Endothelial cell (in vitro differentiated cells): ENCODE data around the gene BMS1. TPM values are rescaled to one million over a fixed set of nuclear protein-coding genes. Genes with fewer than 3 reads are reported as not detected.
A peak's percentile ranks its signal among the peaks of the same experiment; 100 is the strongest.
"Not testable (repeated sequence)": the region's sequence is repeated elsewhere in the genome, so short reads cannot be mapped to it uniquely, and the experiment has no call there.

Source experiments
- DNase-seq: peaks from one replicate; pipeline ENCODE4 v3.0.0; 2021; ENCODE audit warnings: low spot score
- H3K27ac Mint-ChIP-seq: one replicate; pipeline ENCODE4 v1.8.0; 2021; ENCODE audit warnings: mixed read lengths, inconsistent platforms; ENCODE audit not compliant: unreplicated experiment
- H3K27me3 Mint-ChIP-seq: one replicate; pipeline ENCODE4 v1.8.0; 2021; ENCODE audit warnings: mild to moderate bottlenecking, moderate library complexity, mixed read lengths, inconsistent platforms; ENCODE audit not compliant: unreplicated experiment
- H3K36me3 Mint-ChIP-seq: one replicate; pipeline ENCODE4 v1.8.0; 2021; ENCODE audit warnings: mild to moderate bottlenecking, low read depth, mixed read lengths, inconsistent platforms; ENCODE audit not compliant: unreplicated experiment
- H3K4me1 Mint-ChIP-seq: one replicate; pipeline ENCODE4 v1.8.0; 2021; ENCODE audit warnings: mild to moderate bottlenecking, mixed read lengths, inconsistent platforms; ENCODE audit not compliant: unreplicated experiment
- H3K4me3 Mint-ChIP-seq: one replicate; pipeline ENCODE4 v1.8.0; 2021; ENCODE audit warnings: mild to moderate bottlenecking, mixed read lengths, inconsistent platforms; ENCODE audit not compliant: unreplicated experiment
- H3K9me3 Mint-ChIP-seq: one replicate; pipeline ENCODE4 v1.8.0; 2021; ENCODE audit warnings: mixed read lengths, inconsistent platforms; ENCODE audit not compliant: unreplicated experiment
- total RNA-seq: library from RNA; stranded (reverse); fragmentation: NEBNext Ultra II Directional; extraction: Animal tissue kit (Norgen Biotek cat#: 25700); gene quantifications from one replicate; pipeline ENCODE4 v1.2.1, GENCODE V29; 2021; ENCODE audit not compliant: unreplicated experiment
- TF ChIP-seq, protein P1 (sequence below): fragments of 200-600 bp; sonication (generic); IDR thresholded peaks from one replicate; pipeline ENCODE4 v1.5.0; 2021; ENCODE audit warnings: antibody characterized with exemption; ENCODE audit not compliant: unreplicated experiment

Gene BMS1
- total RNA-seq, 1 donor from 2014 or later = 22.4 TPM

DNA sequence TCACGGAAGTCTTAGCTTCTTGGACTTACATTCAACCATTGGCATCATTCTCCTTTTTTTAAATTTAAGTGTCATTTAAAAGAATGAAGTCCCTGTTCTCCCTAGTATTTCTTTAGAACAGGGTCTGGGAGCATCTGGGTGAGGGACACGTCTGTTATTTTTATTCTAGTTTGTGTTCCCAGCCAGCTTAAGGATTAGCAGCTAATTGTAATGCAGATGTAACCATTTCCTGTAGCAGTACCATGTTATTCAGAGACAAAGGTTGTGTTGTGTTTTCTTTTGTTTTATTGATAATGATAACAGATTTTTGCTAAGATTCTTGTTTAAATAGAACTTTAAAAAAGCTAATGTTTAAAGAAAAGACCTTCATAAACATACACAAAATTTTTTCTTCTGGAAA lies 34.3 kb downstream of the BMS1 start:
- DNase-seq = no peak
- peaks cover 34% of the 10 kb centered on the region for H3K4me1 Mint-ChIP-seq
- H3K27ac Mint-ChIP-seq = peak overlapping the region; percentile 86
- H3K36me3 Mint-ChIP-seq = peaks cover 61% of the 10 kb centered on the region
- no peak overlapping the region for H3K4me3 Mint-ChIP-seq
- peaks cover 6% of the 10 kb centered on the region for H3K27me3 Mint-ChIP-seq
- TF ChIP-seq, protein P1, sequence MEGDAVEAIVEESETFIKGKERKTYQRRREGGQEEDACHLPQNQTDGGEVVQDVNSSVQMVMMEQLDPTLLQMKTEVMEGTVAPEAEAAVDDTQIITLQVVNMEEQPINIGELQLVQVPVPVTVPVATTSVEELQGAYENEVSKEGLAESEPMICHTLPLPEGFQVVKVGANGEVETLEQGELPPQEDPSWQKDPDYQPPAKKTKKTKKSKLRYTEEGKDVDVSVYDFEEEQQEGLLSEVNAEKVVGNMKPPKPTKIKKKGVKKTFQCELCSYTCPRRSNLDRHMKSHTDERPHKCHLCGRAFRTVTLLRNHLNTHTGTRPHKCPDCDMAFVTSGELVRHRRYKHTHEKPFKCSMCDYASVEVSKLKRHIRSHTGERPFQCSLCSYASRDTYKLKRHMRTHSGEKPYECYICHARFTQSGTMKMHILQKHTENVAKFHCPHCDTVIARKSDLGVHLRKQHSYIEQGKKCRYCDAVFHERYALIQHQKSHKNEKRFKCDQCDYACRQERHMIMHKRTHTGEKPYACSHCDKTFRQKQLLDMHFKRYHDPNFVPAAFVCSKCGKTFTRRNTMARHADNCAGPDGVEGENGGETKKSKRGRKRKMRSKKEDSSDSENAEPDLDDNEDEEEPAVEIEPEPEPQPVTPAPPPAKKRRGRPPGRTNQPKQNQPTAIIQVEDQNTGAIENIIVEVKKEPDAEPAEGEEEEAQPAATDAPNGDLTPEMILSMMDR = no peak
- no peaks in the 10 kb centered on the region for H3K9me3 Mint-ChIP-seq

DNA sequence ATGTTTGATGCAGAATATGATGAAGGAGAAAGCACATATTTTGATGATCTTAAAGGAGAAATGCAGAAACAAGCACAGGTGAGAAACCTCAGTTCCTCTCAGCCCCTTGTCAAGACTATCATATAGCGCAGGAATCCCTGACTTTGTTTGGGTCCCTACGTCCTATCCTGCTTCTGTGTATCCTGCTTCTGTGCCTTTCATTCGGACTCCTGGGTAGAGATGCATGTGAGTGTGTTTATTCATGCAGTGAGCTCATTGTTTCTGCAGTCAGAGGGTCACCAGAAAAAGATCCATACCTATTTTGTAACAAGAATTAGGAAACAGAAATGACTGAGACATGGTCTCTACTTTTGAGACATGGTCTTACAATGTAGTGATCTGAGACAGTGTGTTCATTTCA lies 34.8 kb downstream of the BMS1 start:
- H3K9me3 Mint-ChIP-seq, H3K27me3 Mint-ChIP-seq, DNase-seq: not testable (repeated sequence)
- Mint-ChIP-seq H3K36me3 (peaks cover 59% of the 10 kb centered on the region), H3K4me3 (peak overlapping the region; percentile 59), H3K27ac (peak overlapping the region; percentile 86), H3K4me1 (peaks cover 34% of the 10 kb centered on the region)

DNA sequence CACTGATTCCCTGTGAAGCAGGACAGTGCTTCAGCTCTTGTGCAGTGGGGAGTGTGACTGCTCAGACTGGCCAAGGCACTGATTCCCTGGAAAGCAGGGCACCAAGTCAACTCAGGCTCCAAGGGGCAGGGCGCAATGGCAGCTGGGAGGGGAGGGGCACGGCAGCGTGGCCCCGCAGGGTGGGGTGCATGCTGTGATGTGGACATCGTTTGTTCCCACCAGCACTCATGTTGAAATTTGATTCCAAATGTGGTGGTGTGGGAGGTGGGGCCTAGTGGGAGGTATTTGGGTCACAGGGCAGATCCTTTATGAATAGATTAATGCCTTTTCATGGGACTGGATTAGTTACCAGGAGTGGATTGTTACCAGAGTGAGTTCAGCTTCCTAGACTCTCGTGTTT lies 44.2 kb downstream of the BMS1 start:
- peaks cover 58% of the 10 kb centered on the region for H3K36me3 Mint-ChIP-seq
- not testable (repeated sequence) for H3K9me3 Mint-ChIP-seq, H3K27me3 Mint-ChIP-seq, H3K27ac Mint-ChIP-seq, DNase-seq, H3K4me3 Mint-ChIP-seq
- H3K4me1 Mint-ChIP-seq = peaks cover 20% of the 10 kb centered on the region

DNA sequence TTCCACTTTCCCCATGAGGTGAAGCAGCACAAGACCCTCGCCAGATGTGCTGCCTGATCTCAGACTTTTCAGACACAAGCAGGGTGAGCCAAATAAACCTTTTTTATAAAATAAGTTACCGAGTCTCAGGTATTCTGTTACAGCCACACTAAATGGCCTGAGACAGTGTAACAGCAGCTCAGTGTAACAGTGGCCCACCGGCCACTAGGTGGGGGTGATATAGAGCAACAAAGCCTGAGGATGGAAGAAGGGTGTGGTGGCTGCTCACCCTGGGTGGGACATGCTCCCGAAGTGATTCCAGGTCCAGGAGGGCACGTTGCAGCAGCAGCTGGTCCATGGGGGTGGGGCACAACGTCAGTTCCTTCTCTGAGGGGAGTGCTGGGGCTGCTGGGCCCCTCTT lies 44.6 kb downstream of the BMS1 start:
- Mint-ChIP-seq H3K36me3 (peaks cover 58% of the 10 kb centered on the region), H3K9me3 (no peaks in the 10 kb centered on the region), H3K4me3 (peak overlapping the region; percentile 11), H3K27me3 (peaks cover 6% of the 10 kb centered on the region), H3K4me1 (peaks cover 20% of the 10 kb centered on the region), H3K27ac (no peak overlapping the region)
- DNase-seq = peak; percentile 24
- TF ChIP-seq, protein P1 = no peak

DNA sequence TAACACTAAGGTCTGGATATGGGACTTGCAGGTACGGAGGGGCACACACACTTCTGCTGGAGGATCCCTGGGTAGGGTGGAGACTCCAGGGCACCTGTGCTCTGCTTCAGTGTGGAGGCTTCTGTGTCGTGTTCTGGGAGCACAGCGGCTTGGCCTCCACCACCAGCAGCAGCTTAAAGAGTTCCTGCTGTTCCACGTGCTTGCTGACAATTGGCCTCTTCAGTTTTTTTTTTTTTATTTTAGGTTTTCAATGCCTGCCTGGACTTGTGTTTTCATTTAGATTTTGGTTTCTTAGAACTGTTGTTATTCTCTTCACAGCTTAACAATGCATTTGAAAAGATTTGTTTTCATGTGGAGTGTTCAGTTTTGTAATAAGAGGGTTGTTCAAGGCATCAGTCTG lies 45.8 kb downstream of the BMS1 start:
- DNase-seq, H3K4me3 Mint-ChIP-seq, H3K27ac Mint-ChIP-seq, H3K27me3 Mint-ChIP-seq, H3K9me3 Mint-ChIP-seq: not testable (repeated sequence)
- peaks cover 20% of the 10 kb centered on the region for H3K4me1 Mint-ChIP-seq
- peaks cover 46% of the 10 kb centered on the region for H3K36me3 Mint-ChIP-seq

DNA sequence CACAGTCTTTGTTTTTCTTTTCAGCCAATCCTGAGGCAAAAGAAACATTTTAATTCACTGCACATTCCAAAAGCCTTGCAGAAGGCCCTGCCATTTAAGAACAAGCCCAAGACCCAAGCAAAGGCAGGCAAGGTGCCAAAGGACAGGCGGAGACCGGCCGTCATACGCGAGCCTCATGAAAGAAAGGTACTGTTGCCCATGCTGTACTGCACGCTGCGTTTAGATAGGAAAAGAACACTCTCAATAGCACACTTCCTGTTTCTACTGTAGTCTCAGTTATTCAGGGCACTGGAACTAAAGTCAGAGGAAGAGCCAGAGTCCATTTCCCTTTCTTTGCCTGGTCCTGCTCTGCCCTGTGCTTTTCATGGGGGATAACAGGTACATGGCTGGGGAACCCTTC lies 47.6 kb downstream of the BMS1 start:
- H3K36me3 Mint-ChIP-seq = peaks cover 33% of the 10 kb centered on the region
- H3K4me1 Mint-ChIP-seq = peaks cover 20% of the 10 kb centered on the region
- H3K4me3 Mint-ChIP-seq = peak overlapping the region; percentile 70
- H3K27me3 Mint-ChIP-seq = peaks cover 1% of the 10 kb centered on the region
- H3K27ac Mint-ChIP-seq = no peak overlapping the region
- no peak for DNase-seq
- H3K9me3 Mint-ChIP-seq = no peaks in the 10 kb centered on the region
- TF ChIP-seq, protein P1 = no peak
